GM12865 (cell line): ENCODE results near the gene DYNLT4.
"Not testable (repeated sequence)": the region's sequence is repeated elsewhere in the genome, so short reads cannot be mapped to it uniquely, and the experiment has no call there.

Experiments used
- DNase-seq: peaks from one replicate; pipeline ENCODE4 v3.0.0; 2010; ENCODE audit warnings: low read depth
- H3K4me3 ChIP-seq: 2 replicates; pipeline ENCODE4 v1.5.1; 2011; ENCODE audit warnings: mild to moderate bottlenecking, low read depth, low read length, control low read depth
- CTCF ChIP-seq: IDR thresholded peaks from 2 replicates; pipeline ENCODE4 v1.5.1; 2011; ENCODE audit warnings: low read length, control low read depth, low read depth, inconsistent platforms; ENCODE audit not compliant: insufficient read depth; ENCODE audit errors: missing control alignments

Gene DYNLT4

GRCh38 chr1:44847845-44848244 lies 40.7 kb upstream of the DYNLT4 start:
- DNase-seq: no peak
- TF ChIP-seq CTCF: no peak
- no peak overlapping the region for H3K4me3 ChIP-seq

- DNase-seq: no peak
- TF ChIP-seq CTCF: no peak
- no peak overlapping the region for H3K4me3 ChIP-seq
These were observed 39.8 kb upstream of the DYNLT4 start for GRCh38 chr1:44846985-44847384.

GRCh38 chr1:44842862-44843655 lies 35.9 kb upstream of the DYNLT4 start, which contains the start of gene PTCH2:
Gene PTCH2, minus strand, starts transcription at chr1:44843253. Its CDS starts 321 bp downstream, at chr1:44842932.
- DNase-seq: peak; percentile 28
- TF ChIP-seq CTCF: no peak
- peak within 1 kb of the TSS; percentile 31 for H3K4me3 ChIP-seq

GRCh38 chr1:44842486-44842861 lies 35.3 kb upstream of the DYNLT4 start:
- no peak for DNase-seq
- TF ChIP-seq CTCF: no peak
- H3K4me3 ChIP-seq: no peak overlapping the region

GRCh38 chr1:44839576-44839975 lies 32.4 kb upstream of the DYNLT4 start:
- TF ChIP-seq CTCF: no peak
- H3K4me3 ChIP-seq: no peak overlapping the region
- no peak for DNase-seq

GRCh38 chr1:44838294-44838693 lies 31.1 kb upstream of the DYNLT4 start:
- not testable (repeated sequence) for H3K4me3 ChIP-seq, DNase-seq

GRCh38 chr1:44835738-44836675 lies 28.9 kb upstream of the DYNLT4 start:
- no peak overlapping the region for H3K4me3 ChIP-seq
- DNase-seq: peak; percentile 91
- peak; percentile 92 for TF ChIP-seq CTCF
